MCF 10A (cell line): Measurements from ENCODE around the gene ADK. TPM values are rescaled to one million over a fixed set of nuclear protein-coding genes. Genes with fewer than 3 reads are reported as not detected.

Experiments used
- BruUV-seq: library from RNA; stranded (reverse); fragments of 400-500 nt; replicated peaks from 2 replicates; lab custom pipeline; 2021; lab: Mats Ljungman, UMichigan
- CTCF ChIA-PET: fragments of 300-600 bp; sonication (Branson Sonifier 250); formaldehyde crosslinking; extraction: SDS; loops from one replicate; lab custom pipeline; 2021; ENCODE audit warnings: antibody characterized with exemption, inconsistent platforms; lab: Yijun Ruan, JAX
- POLR2A ChIA-PET: fragments of 300-600, 350-650 bp; sonication (Branson Sonifier 250); formaldehyde crosslinking; extraction: SDS; loops from one replicate; lab custom pipeline; 2020; ENCODE audit warnings: antibody characterized with exemption, inconsistent platforms; lab: Yijun Ruan, JAX
- DNase-seq: peaks from one replicate; pipeline ENCODE4 v3.0.0-alpha.2; 2018; ENCODE audit not compliant: unreplicated experiment
- H3K27ac Mint-ChIP-seq: one replicate; pipeline ENCODE4 v1.8.0; 2022; ENCODE audit warnings: mild to moderate bottlenecking, low read depth, mixed read lengths; ENCODE audit not compliant: unreplicated experiment
- H3K27me3 Mint-ChIP-seq: one replicate; pipeline ENCODE4 v1.8.0; 2022; ENCODE audit warnings: mixed read lengths; ENCODE audit not compliant: insufficient read depth, unreplicated experiment
- H3K36me3 Mint-ChIP-seq: one replicate; pipeline ENCODE4 v1.8.0; 2022; ENCODE audit warnings: mild to moderate bottlenecking, moderate library complexity, mixed read lengths; ENCODE audit not compliant: insufficient read depth, unreplicated experiment
- H3K4me1 Mint-ChIP-seq: one replicate; pipeline ENCODE4 v1.8.0; 2022; ENCODE audit warnings: mixed read lengths; ENCODE audit not compliant: insufficient read depth, unreplicated experiment
- H3K4me3 Mint-ChIP-seq: one replicate; pipeline ENCODE4 v1.8.0; 2022; ENCODE audit warnings: mild to moderate bottlenecking, moderate library complexity, mixed read lengths; ENCODE audit not compliant: unreplicated experiment
- H3K9me3 Mint-ChIP-seq: one replicate; pipeline ENCODE4 v1.8.0; 2022; ENCODE audit warnings: mixed read lengths; ENCODE audit not compliant: unreplicated experiment
- CTCF ChIP-seq: fragments of 200-600 bp; IDR thresholded peaks from one replicate; pipeline ENCODE4 v1.8.0; 2022; ENCODE audit warnings: antibody characterized with exemption, mild to moderate bottlenecking; ENCODE audit not compliant: unreplicated experiment
- intact Hi-C: fragments of 100-400 bp; cut with micrococcal nuclease; formaldehyde crosslinking; loops from 2 replicates; pipeline ENCODE4 v1.14.1; 2022
- total RNA-seq: library from RNA; stranded (reverse); gene quantifications from 2 replicates; pipeline ENCODE4 v1.2.3, GENCODE V29; 2022

The ADK gene
- total RNA-seq, 1 experiment from 2014 or later, result 98.6 TPM

GRCh38 chr10:74690393-74690792 lies 539.4 kb downstream of the ADK start:
- intact Hi-C loops, result no loop called here
- BruUV-seq, result no TSS peak
- no peaks in the 10 kb centered on the region for H3K9me3 Mint-ChIP-seq
- H3K4me3 Mint-ChIP-seq, result no peak overlapping the region
- ChIA-PET CTCF (interaction anchor here (0.8 to 1.2 kb wide), 3 partner anchors 31 to 447 kb away, joined by 3 to 5 read pairs (median 4); no protein-coding TSS in a partner anchor), POLR2A (interaction anchor here (0.7 kb wide), 1 partner anchor 296 kb away, joined by 3 read pairs; no protein-coding TSS in a partner anchor)
- H3K36me3 Mint-ChIP-seq, result peaks cover 14% of the 10 kb centered on the region
- H3K27ac Mint-ChIP-seq, result no peak overlapping the region
- no peak for TF ChIP-seq CTCF
- H3K27me3 Mint-ChIP-seq, result no peaks in the 10 kb centered on the region
- DNase-seq, result no peak
- no peaks in the 10 kb centered on the region for H3K4me1 Mint-ChIP-seq

- BruUV-seq, result no TSS peak
- no peaks in the 10 kb centered on the region for H3K27me3 Mint-ChIP-seq
- H3K4me1 Mint-ChIP-seq, result no peaks in the 10 kb centered on the region
- no peak for DNase-seq
- no peak overlapping the region for H3K27ac Mint-ChIP-seq
- no peaks in the 10 kb centered on the region for H3K9me3 Mint-ChIP-seq
- no peak overlapping the region for H3K4me3 Mint-ChIP-seq
- ChIA-PET CTCF (no interaction called here), POLR2A (interaction anchor here (0.7 kb wide), 1 partner anchor 296 kb away, joined by 3 read pairs; no protein-coding TSS in a partner anchor)
- TF ChIP-seq CTCF, result no peak
- intact Hi-C loops, result no loop called here
- H3K36me3 Mint-ChIP-seq, result peaks cover 14% of the 10 kb centered on the region
Measured at GRCh38 chr10:74691164-74691563, 540.1 kb downstream of the ADK start.

- POLR2A ChIA-PET, result interaction anchor here (0.6 to 0.7 kb wide), 3 partner anchors 17 to 384 kb away, joined by 3 read pairs; no protein-coding TSS in a partner anchor
- BruUV-seq, result no TSS peak
- H3K9me3 Mint-ChIP-seq, result no peaks in the 10 kb centered on the region
- CTCF ChIA-PET, result interaction anchor here (1.4 kb wide), 1 partner anchor 285 kb away, joined by 3 read pairs; no protein-coding TSS in a partner anchor
- H3K36me3 Mint-ChIP-seq, result peaks cover 25% of the 10 kb centered on the region
- DNase-seq, result no peak
- H3K27ac Mint-ChIP-seq, result no peak overlapping the region
- no peak overlapping the region for H3K4me3 Mint-ChIP-seq
- H3K27me3 Mint-ChIP-seq, result no peaks in the 10 kb centered on the region
- H3K4me1 Mint-ChIP-seq, result no peaks in the 10 kb centered on the region
- intact Hi-C loops, result no loop called here
- TF ChIP-seq CTCF, result no peak
Measured at GRCh38 chr10:74704629-74705357, 553.8 kb downstream of the ADK start.

GRCh38 chr10:74705358-74705980 lies 554.4 kb downstream of the ADK start:
- H3K36me3 Mint-ChIP-seq, result peaks cover 27% of the 10 kb centered on the region
- BruUV-seq, result no TSS peak

More at GRCh38 chr10:74705358-74705980, 554.4 kb downstream of the ADK start:
- no peak for TF ChIP-seq CTCF
- ChIA-PET CTCF (interaction anchor here (1.1 to 1.4 kb wide), 2 partner anchors 32 to 285 kb away, joined by 3 read pairs; no protein-coding TSS in a partner anchor), POLR2A (interaction anchor here (0.7 kb wide), 1 partner anchor 18 kb away, joined by 3 read pairs; no protein-coding TSS in a partner anchor)
- intact Hi-C loops, result no loop called here
- Mint-ChIP-seq H3K4me3 (no peak overlapping the region), H3K27ac (no peak overlapping the region), H3K27me3 (no peaks in the 10 kb centered on the region), H3K9me3 (no peaks in the 10 kb centered on the region), H3K4me1 (no peaks in the 10 kb centered on the region)
- DNase-seq, result no peak
